Loucy (cell line): ENCODE data around the gene MGRN1.

Source experiments
- H2AFZ ChIP-seq: fragments of 200-600 bp; sonication (generic); 2 replicates; pipeline ENCODE4 v1.6.0; 2016; ENCODE audit warnings: antibody characterized with exemption, mild to moderate bottlenecking, low read length, moderate library complexity
- H3F3A ChIP-seq: fragments of 200-600 bp; 2 replicates; pipeline ENCODE4 v1.6.0; 2016; ENCODE audit warnings: antibody characterized with exemption, low read depth, mild to moderate bottlenecking
- H3K27me3 ChIP-seq: fragments of 200-600 bp; sonication (generic); 2 replicates; pipeline ENCODE4 v1.6.1; 2014; ENCODE audit warnings: low read length, mild to moderate bottlenecking; ENCODE audit not compliant: insufficient read depth, poor library complexity, severe bottlenecking
- H3K36me3 ChIP-seq: fragments of 200-600 bp; sonication (generic); 2 replicates; pipeline ENCODE4 v1.6.1; 2016; ENCODE audit warnings: low read length; ENCODE audit not compliant: insufficient read depth
- H3K4me1 ChIP-seq: fragments of 200-600 bp; sonication (generic); 2 replicates; pipeline ENCODE4 v1.5.1; 2014; ENCODE audit warnings: low read length, mild to moderate bottlenecking; ENCODE audit not compliant: insufficient read depth, poor library complexity, severe bottlenecking
- H3K4me2 ChIP-seq: fragments of 200-600 bp; sonication (generic); 2 replicates; pipeline ENCODE4 v1.6.0; 2014; ENCODE audit warnings: antibody characterized with exemption, low read length, low read depth, mild to moderate bottlenecking; ENCODE audit not compliant: poor library complexity, severe bottlenecking
- H3K4me3 ChIP-seq: fragments of 200-600 bp; sonication (generic); 2 replicates; pipeline ENCODE4 v1.5.1; 2014; ENCODE audit warnings: low read length, mild to moderate bottlenecking, mixed read lengths; ENCODE audit not compliant: poor library complexity, severe bottlenecking
- H3K79me2 ChIP-seq: fragments of 200-600 bp; sonication (generic); 2 replicates; pipeline ENCODE4 v1.6.1; 2014; ENCODE audit warnings: low read length; ENCODE audit not compliant: insufficient read depth
- H3K9ac ChIP-seq: fragments of 200-600 bp; sonication (generic); 2 replicates; pipeline ENCODE4 v1.6.0; 2014; ENCODE audit warnings: mild to moderate bottlenecking, low read depth, low read length, moderate library complexity; ENCODE audit not compliant: poor library complexity, severe bottlenecking
- H3K9me2 ChIP-seq: fragments of 200-600 bp; sonication (generic); replicated peaks from 2 replicates; pipeline ENCODE4 v1.6.1; 2016; ENCODE audit warnings: low read depth, low read length, mixed read lengths
- H3K9me3 ChIP-seq: fragments of 200-600 bp; sonication (generic); 2 replicates; pipeline ENCODE4 v1.6.1; 2014; ENCODE audit warnings: mild to moderate bottlenecking, antibody characterized with exemption, low read length, low read depth; ENCODE audit not compliant: insufficient read depth
- H4K20me1 ChIP-seq: fragments of 200-600 bp; sonication (generic); 2 replicates; pipeline ENCODE4 v1.6.0; 2014; ENCODE audit warnings: antibody characterized with exemption, low read length, mild to moderate bottlenecking; ENCODE audit not compliant: insufficient read depth, poor library complexity, severe bottlenecking
- EZH2phosphoT487 ChIP-seq: fragments of 200-600 bp; IDR thresholded peaks from 2 replicates; pipeline ENCODE4 v1.6.1; 2018; ENCODE audit warnings: antibody characterized with exemption, mild to moderate bottlenecking, moderate library complexity, borderline replicate concordance
- TF ChIP-seq, protein P1 (sequence below): fragments of 200-600 bp; sonication (generic); conservative IDR thresholded peaks from 2 replicates; pipeline ENCODE4 v1.5.1; 2014; ENCODE audit warnings: mild to moderate bottlenecking, antibody characterized with exemption, low read length

MGRN1 gene

DNA sequence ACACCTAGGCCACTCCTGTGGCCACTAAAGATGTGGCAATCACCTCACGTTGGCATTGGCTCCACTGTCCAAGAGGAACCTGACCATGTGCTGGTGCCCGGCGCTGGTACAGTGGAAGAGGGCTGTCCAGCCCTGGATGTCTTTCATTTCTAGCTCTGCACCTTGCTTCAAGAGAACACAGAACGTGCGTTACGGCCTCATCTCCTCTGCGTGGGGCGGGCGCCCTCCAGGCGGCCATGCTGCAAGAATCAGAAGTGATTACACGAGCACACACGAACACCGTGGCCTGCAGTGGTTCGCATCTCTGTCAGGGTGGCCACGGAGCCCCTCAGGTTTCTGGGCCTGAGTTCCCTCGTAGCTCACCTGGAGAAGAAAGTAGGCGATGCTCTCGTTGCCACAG, 102.0 kb downstream of the MGRN1 start:
- no peak overlapping the region for H2AFZ ChIP-seq
- no peak overlapping the region for H3K9ac ChIP-seq
- no peaks in the 10 kb centered on the region for H3K36me3 ChIP-seq
- no peaks in the 10 kb centered on the region for H3K9me2 ChIP-seq
- no peaks in the 10 kb centered on the region for H3K9me3 ChIP-seq
- H4K20me1 ChIP-seq = no peaks in the 10 kb centered on the region
- H3K4me1 ChIP-seq = no peaks in the 10 kb centered on the region
- TF ChIP-seq, protein P1, sequence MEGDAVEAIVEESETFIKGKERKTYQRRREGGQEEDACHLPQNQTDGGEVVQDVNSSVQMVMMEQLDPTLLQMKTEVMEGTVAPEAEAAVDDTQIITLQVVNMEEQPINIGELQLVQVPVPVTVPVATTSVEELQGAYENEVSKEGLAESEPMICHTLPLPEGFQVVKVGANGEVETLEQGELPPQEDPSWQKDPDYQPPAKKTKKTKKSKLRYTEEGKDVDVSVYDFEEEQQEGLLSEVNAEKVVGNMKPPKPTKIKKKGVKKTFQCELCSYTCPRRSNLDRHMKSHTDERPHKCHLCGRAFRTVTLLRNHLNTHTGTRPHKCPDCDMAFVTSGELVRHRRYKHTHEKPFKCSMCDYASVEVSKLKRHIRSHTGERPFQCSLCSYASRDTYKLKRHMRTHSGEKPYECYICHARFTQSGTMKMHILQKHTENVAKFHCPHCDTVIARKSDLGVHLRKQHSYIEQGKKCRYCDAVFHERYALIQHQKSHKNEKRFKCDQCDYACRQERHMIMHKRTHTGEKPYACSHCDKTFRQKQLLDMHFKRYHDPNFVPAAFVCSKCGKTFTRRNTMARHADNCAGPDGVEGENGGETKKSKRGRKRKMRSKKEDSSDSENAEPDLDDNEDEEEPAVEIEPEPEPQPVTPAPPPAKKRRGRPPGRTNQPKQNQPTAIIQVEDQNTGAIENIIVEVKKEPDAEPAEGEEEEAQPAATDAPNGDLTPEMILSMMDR = no peak
- TF ChIP-seq EZH2phosphoT487 = no peak
- H3K4me3 ChIP-seq = no peak overlapping the region
- no peaks in the 10 kb centered on the region for H3K79me2 ChIP-seq
- no peaks in the 10 kb centered on the region for H3K27me3 ChIP-seq
- H3F3A ChIP-seq = no peaks in the 10 kb centered on the region
- H3K4me2 ChIP-seq = no peak overlapping the region

DNA sequence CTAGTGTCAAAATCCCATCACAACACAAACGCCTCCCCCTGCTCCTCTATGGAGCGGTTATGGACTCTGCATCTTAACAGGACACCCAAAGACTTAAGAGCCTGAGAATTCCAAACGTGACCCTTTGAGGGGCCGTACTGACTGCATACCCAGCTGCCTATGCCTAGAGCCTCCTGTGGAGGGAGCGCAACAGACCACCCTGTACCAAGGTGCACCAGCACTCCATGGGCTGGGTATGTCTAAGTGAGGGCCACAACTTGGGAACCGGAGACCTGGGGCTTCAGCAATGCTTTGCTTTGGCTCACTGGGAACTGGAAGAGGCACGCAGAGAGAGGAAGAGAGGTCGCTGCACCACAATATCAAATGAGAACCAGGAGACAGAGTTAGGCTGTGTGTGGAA, 104.0 kb downstream of the MGRN1 start:
- H3K9ac ChIP-seq = no peak overlapping the region
- no peaks in the 10 kb centered on the region for H3K9me2 ChIP-seq
- H3K36me3 ChIP-seq = no peaks in the 10 kb centered on the region
- no peaks in the 10 kb centered on the region for H3F3A ChIP-seq
- H3K4me2 ChIP-seq = no peak overlapping the region
- H3K79me2 ChIP-seq = no peaks in the 10 kb centered on the region
- no peak overlapping the region for H3K4me3 ChIP-seq
- no peaks in the 10 kb centered on the region for H4K20me1 ChIP-seq
- no peak for TF ChIP-seq EZH2phosphoT487
- TF ChIP-seq, protein P1 = no peak
- H3K4me1 ChIP-seq = no peaks in the 10 kb centered on the region
- no peak overlapping the region for H2AFZ ChIP-seq
- H3K9me3 ChIP-seq = no peaks in the 10 kb centered on the region
- H3K27me3 ChIP-seq = no peaks in the 10 kb centered on the region

DNA sequence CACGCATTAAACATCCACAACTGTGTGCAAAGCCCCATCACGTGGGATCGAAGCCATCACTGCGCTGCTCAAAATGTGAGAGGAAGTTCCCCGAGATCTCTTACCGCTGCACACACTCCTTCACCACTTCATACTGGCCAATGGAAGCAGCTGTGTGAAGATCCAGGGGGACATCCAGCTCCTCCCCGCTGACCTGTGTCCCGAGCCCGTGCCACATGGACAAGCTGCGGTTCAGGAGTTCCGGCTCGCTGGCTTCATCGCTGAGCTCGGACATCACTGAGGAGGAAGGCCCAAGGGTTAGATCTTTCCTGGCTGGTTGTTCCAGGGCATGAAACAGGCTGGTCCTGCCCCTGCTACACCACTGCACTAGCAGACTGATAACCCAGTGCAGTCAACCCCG, 105.2 kb downstream of the MGRN1 start:
- H3K79me2 ChIP-seq = no peaks in the 10 kb centered on the region
- no peak overlapping the region for H3K4me2 ChIP-seq
- H3F3A ChIP-seq = no peaks in the 10 kb centered on the region
- no peak overlapping the region for H3K4me3 ChIP-seq
- H3K4me1 ChIP-seq = peaks cover under 1% of the 10 kb centered on the region
- no peaks in the 10 kb centered on the region for H3K9me3 ChIP-seq
- no peaks in the 10 kb centered on the region for H3K36me3 ChIP-seq
- no peaks in the 10 kb centered on the region for H4K20me1 ChIP-seq
- H3K9me2 ChIP-seq = no peaks in the 10 kb centered on the region
- no peaks in the 10 kb centered on the region for H3K27me3 ChIP-seq
- no peak overlapping the region for H2AFZ ChIP-seq
- H3K9ac ChIP-seq = no peak overlapping the region
- no peak for TF ChIP-seq EZH2phosphoT487
- TF ChIP-seq, protein P1 = no peak
